H1 (cell line): ENCODE measurements around the gene PRG2.

Experiments used
- JUN ChIP-seq: IDR thresholded peaks from 2 replicates; pipeline ENCODE4 v1.6.1; 2011; ENCODE audit warnings: low read depth, mild to moderate bottlenecking, improper control_type of control experiment, low read length
- POLR2AphosphoS5 ChIP-seq: IDR thresholded peaks from 2 replicates; pipeline ENCODE4 v1.6.1; 2011; ENCODE audit warnings: low read depth, low read length
- TF ChIP-seq, protein P1 (sequence below), 3 experiments: IDR thresholded peaks; 1 replicate in 2 of 3; 2 replicates in 1 of 3; pipeline versions ENCODE4 v1.5.1 to v1.6.1; 2011; ENCODE audit warnings: low read length in 3 of 3, mild to moderate bottlenecking in 3 of 3, inconsistent platforms in 2 of 3, low read depth in 1 of 3, moderate library complexity in 1 of 3; ENCODE audit not compliant: insufficient read depth in 1 of 3; ENCODE audit errors: control extremely low read depth in 1 of 3

- no peak for TF ChIP-seq JUN
- TF ChIP-seq, protein P1, sequence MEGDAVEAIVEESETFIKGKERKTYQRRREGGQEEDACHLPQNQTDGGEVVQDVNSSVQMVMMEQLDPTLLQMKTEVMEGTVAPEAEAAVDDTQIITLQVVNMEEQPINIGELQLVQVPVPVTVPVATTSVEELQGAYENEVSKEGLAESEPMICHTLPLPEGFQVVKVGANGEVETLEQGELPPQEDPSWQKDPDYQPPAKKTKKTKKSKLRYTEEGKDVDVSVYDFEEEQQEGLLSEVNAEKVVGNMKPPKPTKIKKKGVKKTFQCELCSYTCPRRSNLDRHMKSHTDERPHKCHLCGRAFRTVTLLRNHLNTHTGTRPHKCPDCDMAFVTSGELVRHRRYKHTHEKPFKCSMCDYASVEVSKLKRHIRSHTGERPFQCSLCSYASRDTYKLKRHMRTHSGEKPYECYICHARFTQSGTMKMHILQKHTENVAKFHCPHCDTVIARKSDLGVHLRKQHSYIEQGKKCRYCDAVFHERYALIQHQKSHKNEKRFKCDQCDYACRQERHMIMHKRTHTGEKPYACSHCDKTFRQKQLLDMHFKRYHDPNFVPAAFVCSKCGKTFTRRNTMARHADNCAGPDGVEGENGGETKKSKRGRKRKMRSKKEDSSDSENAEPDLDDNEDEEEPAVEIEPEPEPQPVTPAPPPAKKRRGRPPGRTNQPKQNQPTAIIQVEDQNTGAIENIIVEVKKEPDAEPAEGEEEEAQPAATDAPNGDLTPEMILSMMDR (IDR thresholded peaks at IDR 0.05; ENCODE audit: control extremely low read depth in 1 of 3, insufficient read depth in 1 of 3, low read depth in 1 of 3, low read length in 3 of 3) = no peak
- TF ChIP-seq POLR2AphosphoS5 = no peak
These were observed 8.8 kb upstream of the PRG2 start for GRCh38 chr11:57399221-57399620.
